H9 (cell line): Measurements from ENCODE around the gene PAOX. TPM values are rescaled to one million over a fixed set of nuclear protein-coding genes. Genes with fewer than 3 reads are reported as not detected.
"Not testable (repeated sequence)": the region's sequence is repeated elsewhere in the genome, so short reads cannot be mapped to it uniquely, and the experiment has no call there.

Source experiments
- DNase-seq: peaks from one replicate; pipeline ENCODE4 v3.0.0-alpha.2; 2017
- H2AFZ ChIP-seq: one replicate; pipeline ENCODE4 v1.6.1; 2013; ENCODE audit warnings: mild to moderate bottlenecking, low read length, control low read depth, moderate library complexity
- H2AK5ac ChIP-seq: 2 replicates; pipeline ENCODE4 v1.6.1; 2013; ENCODE audit warnings: low read length, control low read depth, mixed read lengths; ENCODE audit not compliant: insufficient read length
- H2BK120ac ChIP-seq: one replicate; pipeline ENCODE4 v1.6.1; 2013; ENCODE audit warnings: low read depth, mild to moderate bottlenecking, low read length, control low read depth, inconsistent platforms; ENCODE audit not compliant: poor library complexity, severe bottlenecking
- H2BK12ac ChIP-seq: 2 replicates; pipeline ENCODE4 v1.6.1; 2013; ENCODE audit warnings: low read length, control low read depth, mixed read lengths, low read depth; ENCODE audit not compliant: insufficient read length
- H2BK15ac ChIP-seq: 2 replicates; pipeline ENCODE4 v1.6.1; 2013; ENCODE audit warnings: low read depth, low read length, control low read depth
- H2BK20ac ChIP-seq: one replicate; pipeline ENCODE4 v1.6.1; 2013; ENCODE audit warnings: low read depth, mild to moderate bottlenecking, low read length, control low read depth, inconsistent platforms; ENCODE audit not compliant: poor library complexity, severe bottlenecking
- H2BK5ac ChIP-seq: 2 replicates; pipeline ENCODE4 v1.6.1; 2013; ENCODE audit warnings: low read length, control low read depth, mixed read lengths; ENCODE audit not compliant: insufficient read length
- H3K14ac ChIP-seq: 2 replicates; pipeline ENCODE4 v1.6.1; 2013; ENCODE audit warnings: low read length, control low read depth; ENCODE audit not compliant: insufficient read depth
- H3K18ac ChIP-seq: 2 replicates; pipeline ENCODE4 v1.6.1; 2013; ENCODE audit warnings: low read depth, mild to moderate bottlenecking, mixed read lengths, low read length, control low read depth; ENCODE audit not compliant: insufficient read length
- H3K23ac ChIP-seq: 2 replicates; pipeline ENCODE4 v1.6.1; 2013; ENCODE audit warnings: low read length, control low read depth, mixed read lengths, low read depth; ENCODE audit not compliant: insufficient read length
- H3K23me2 ChIP-seq: 2 replicates; pipeline ENCODE4 v1.6.1; 2013; ENCODE audit warnings: low read depth, mild to moderate bottlenecking, mixed read lengths, low read length, control low read depth; ENCODE audit not compliant: insufficient read length, poor library complexity, severe bottlenecking
- H3K27ac ChIP-seq: 2 replicates; pipeline ENCODE4 v1.5.1; 2013; ENCODE audit warnings: low read length, control low read depth, mixed read lengths, low read depth; ENCODE audit not compliant: insufficient read length
- H3K27me3 ChIP-seq: 2 replicates; pipeline ENCODE4 v1.6.1; 2013; ENCODE audit warnings: low read length, control low read depth, inconsistent platforms; ENCODE audit not compliant: insufficient read depth
- H3K4ac ChIP-seq: 2 replicates; pipeline ENCODE4 v1.6.1; 2013; ENCODE audit warnings: low read depth, mild to moderate bottlenecking, control low read depth, inconsistent platforms, low read length, moderate library complexity
- H3K4me1 ChIP-seq: 2 replicates; pipeline ENCODE4 v1.6.1; 2013; ENCODE audit warnings: low read length, control low read depth, inconsistent platforms; ENCODE audit not compliant: insufficient read depth
- H3K4me2 ChIP-seq: 2 replicates; pipeline ENCODE4 v1.6.1; 2013; ENCODE audit warnings: low read length, control low read depth, mixed read lengths; ENCODE audit not compliant: insufficient read length, insufficient read depth
- H3K56ac ChIP-seq: 2 replicates; pipeline ENCODE4 v1.6.1; 2013; ENCODE audit warnings: low read depth, mild to moderate bottlenecking, mixed read lengths, low read length, control low read depth; ENCODE audit not compliant: insufficient read length
- H3K79me1 ChIP-seq: 2 replicates; pipeline ENCODE4 v1.6.1; 2013; ENCODE audit warnings: low read depth, mild to moderate bottlenecking, moderate library complexity, low read length, control low read depth, inconsistent platforms; ENCODE audit not compliant: insufficient read depth, poor library complexity, severe bottlenecking
- H3K79me2 ChIP-seq: 2 replicates; pipeline ENCODE4 v1.6.1; 2013; ENCODE audit warnings: low read length, control low read depth, inconsistent platforms; ENCODE audit not compliant: insufficient read depth
- H3K9ac ChIP-seq: 2 replicates; pipeline ENCODE4 v1.6.1; 2013; ENCODE audit warnings: low read length, control low read depth, mixed read lengths; ENCODE audit not compliant: insufficient read length; ENCODE audit errors: extremely low read depth
- H3K9me3 ChIP-seq: one replicate; pipeline ENCODE4 v1.6.1; 2013; ENCODE audit warnings: low read depth, low read length, inconsistent platforms; ENCODE audit not compliant: control insufficient read depth
- H3T11ph ChIP-seq: one replicate; pipeline ENCODE4 v1.6.1; 2013; ENCODE audit warnings: mild to moderate bottlenecking, low read length, control low read depth, inconsistent platforms
- H4K20me1 ChIP-seq: one replicate; pipeline ENCODE4 v1.6.1; 2013; ENCODE audit not compliant: control insufficient read depth, insufficient read length, insufficient read depth
- H4K5ac ChIP-seq: 2 replicates; pipeline ENCODE4 v1.6.1; 2013; ENCODE audit warnings: low read depth, mild to moderate bottlenecking, mixed read lengths, low read length, control low read depth; ENCODE audit not compliant: insufficient read length
- H4K8ac ChIP-seq: replicated peaks from 2 replicates; pipeline ENCODE4 v1.6.1; 2013; ENCODE audit warnings: low read length, control low read depth, mixed read lengths, low read depth; ENCODE audit not compliant: insufficient read length
- H4K91ac ChIP-seq: 2 replicates; pipeline ENCODE4 v1.6.1; 2013; ENCODE audit warnings: low read depth, mild to moderate bottlenecking, moderate library complexity, mixed read lengths, low read length, control low read depth; ENCODE audit not compliant: insufficient read length
- H3K27ac Mint-ChIP-seq, 3 experiments: 2 replicates in 2 of 3; 3 replicates in 1 of 3; pipeline ENCODE4 v1.8.0; 2020 to 2021; ENCODE audit warnings: mixed read lengths in 3 of 3, mild to moderate bottlenecking in 1 of 3, moderate library complexity in 1 of 3
- H3K27me3 Mint-ChIP-seq: 2 replicates; pipeline ENCODE4 v1.8.0; 2021; ENCODE audit warnings: low read depth, mild to moderate bottlenecking, moderate library complexity, mixed read lengths
- H3K36me3 Mint-ChIP-seq, 3 experiments: 2 replicates in 2 of 3; 3 replicates in 1 of 3; pipeline ENCODE4 v1.8.0; 2020 to 2021; ENCODE audit warnings: low read depth in 3 of 3, mixed read lengths in 3 of 3; ENCODE audit not compliant: insufficient read depth in 1 of 3
- H3K4me1 Mint-ChIP-seq, 2 experiments: 2 replicates each; pipeline ENCODE4 v1.8.0; 2020; ENCODE audit warnings: mixed read lengths in 2 of 2
- H3K4me3 Mint-ChIP-seq, 2 experiments: 2 replicates in 1 of 2; 3 replicates in 1 of 2; pipeline ENCODE4 v1.8.0; 2020 to 2021; ENCODE audit warnings: mild to moderate bottlenecking in 2 of 2, mixed read lengths in 2 of 2, moderate library complexity in 1 of 2
- H3K9me3 Mint-ChIP-seq, 2 experiments: 2 replicates in 1 of 2; 3 replicates in 1 of 2; pipeline ENCODE4 v1.8.0; 2020; ENCODE audit warnings: mild to moderate bottlenecking in 2 of 2, mixed read lengths in 2 of 2, moderate library complexity in 1 of 2
- CTCF ChIP-seq: fragments of 200-600 bp; sonication (generic); conservative IDR thresholded peaks from 3 replicates; pipeline ENCODE4 v1.8.0; 2021; ENCODE audit warnings: antibody characterized with exemption, mild to moderate bottlenecking
- WGBS: extraction: QIAGEN DNeasy Blood & Tissue Kit; methylation state at CpG from one replicate; pipeline ENCODE4 v1.1.7; 2013; ENCODE audit warnings: missing lambda C conversion rate, low lambda C conversion rate, mixed read lengths; ENCODE audit not compliant: insufficient read length; ENCODE audit errors: extremely low coverage; 5-methylcytosine and 5-hydroxymethylcytosine counted together
- total RNA-seq: library from RNA; stranded (reverse); gene quantifications from 2 replicates; pipeline ENCODE4 v1.2.1, GENCODE V29; 2021

The PAOX gene
- total RNA-seq, 1 experiment from 2014 or later = 5.6 TPM

- Histone ChIP-seq H2AFZ (no peak overlapping the region), H3K23ac (no peak overlapping the region), H2BK15ac (no peak overlapping the region), H2BK20ac (no peak overlapping the region), H3T11ph (no peak overlapping the region), H3K18ac (no peak overlapping the region), H3K79me1 (peaks cover 5% of the 10 kb centered on the region), H2BK12ac (no peak overlapping the region), H2BK120ac (no peak overlapping the region), H2AK5ac (no peak overlapping the region), H3K23me2 (no peaks in the 10 kb centered on the region), H3K4me2 (no peak overlapping the region), H3K79me2 (peaks cover 2% of the 10 kb centered on the region; the same call in 1 of the 2 replicates), H3K56ac (no peak overlapping the region), H4K91ac (no peak overlapping the region), H3K9ac (no peak overlapping the region), H4K5ac (no peak overlapping the region), H2BK5ac (no peak overlapping the region), H3K4me1 (no peaks in the 10 kb centered on the region), H3K14ac (no peak overlapping the region), H4K20me1 (no peaks in the 10 kb centered on the region), H3K9me3 (peaks cover 6% of the 10 kb centered on the region), H3K27ac (no peak overlapping the region), H3K4ac (no peak overlapping the region), H4K8ac (no peak overlapping the region), H3K27me3 (no peaks in the 10 kb centered on the region)
- Mint-ChIP-seq H3K4me1 (no peaks in the 10 kb centered on the region), H3K4me3 (no peak overlapping the region), H3K27ac (no peak overlapping the region), H3K9me3 (peaks cover 48 to 50% of the 10 kb centered on the region in 2 experiments), H3K27me3 (no peaks in the 10 kb centered on the region), H3K36me3 (peaks cover 80 to 90% (median 80%) of the 10 kb centered on the region in 3 experiments)
- no peak for TF ChIP-seq CTCF
- no peak for DNase-seq
These were observed 33.3 kb downstream of the PAOX start for GRCh38 chr10:133412381-133412711.

DNA sequence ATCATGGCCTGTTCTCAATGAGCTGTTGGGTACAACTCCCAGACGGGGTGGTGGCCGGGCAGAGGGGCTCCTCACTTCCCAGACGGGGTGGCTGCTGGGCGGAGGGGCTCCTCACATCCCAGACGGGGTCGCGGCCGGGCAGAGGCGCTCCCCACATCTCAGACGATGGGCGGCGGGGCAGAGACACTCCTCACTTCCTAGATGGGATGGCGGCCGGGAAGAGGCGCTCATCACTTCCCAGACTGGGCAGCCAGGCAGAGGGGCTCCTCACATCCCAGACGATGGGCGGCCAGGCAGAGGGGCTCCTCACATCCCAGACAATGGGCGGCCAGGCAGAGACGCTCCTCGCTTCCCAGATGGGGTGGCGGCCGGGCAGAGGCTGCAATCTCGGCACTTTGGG is 35.3 kb downstream of the PAOX start:
- H3K9me3 ChIP-seq, H4K20me1 ChIP-seq, H3K27me3 Mint-ChIP-seq, H2AFZ ChIP-seq, H3K4me3 Mint-ChIP-seq, H3K27me3 ChIP-seq, H4K8ac ChIP-seq, H3T11ph ChIP-seq, H3K4me2 ChIP-seq, H3K18ac ChIP-seq, H2BK15ac ChIP-seq, DNase-seq, H2BK12ac ChIP-seq, H3K4me1 ChIP-seq, H3K4ac ChIP-seq, H4K91ac ChIP-seq, H3K23me2 ChIP-seq, H3K79me2 ChIP-seq, H2BK20ac ChIP-seq, H3K79me1 ChIP-seq, H4K5ac ChIP-seq, H3K14ac ChIP-seq, H3K56ac ChIP-seq, H3K27ac Mint-ChIP-seq, H3K4me1 Mint-ChIP-seq, H2AK5ac ChIP-seq, H3K27ac ChIP-seq, H3K23ac ChIP-seq, H2BK120ac ChIP-seq, H3K9ac ChIP-seq, H2BK5ac ChIP-seq: not testable (repeated sequence)
- Mint-ChIP-seq H3K36me3 (peaks cover 63 to 78% (median 76%) of the 10 kb centered on the region in 3 experiments), H3K9me3 (peaks cover 45 to 50% of the 10 kb centered on the region in 2 experiments)
- WGBS = no CpG with 5 or more reads among the region's 23 CpGs
